ENCODE data around the gene CNIH3. TPM values are rescaled to one million over a fixed set of nuclear protein-coding genes. Genes with fewer than 3 reads are reported as not detected.

CNIH3 gene
- total RNA-seq, 1 experiment from 2014 or later, result 3.4 TPM

- Mint-ChIP-seq H3K9me3 (ENCODE audit: unreplicated experiment) (no peaks in the 10 kb centered on the region), H3K27me3 (ENCODE audit: insufficient read depth, unreplicated experiment) (no peaks in the 10 kb centered on the region), H3K4me1 (ENCODE audit: insufficient read depth, unreplicated experiment) (no peaks in the 10 kb centered on the region), H3K4me3 (ENCODE audit: unreplicated experiment) (no peak overlapping the region), H3K27ac (ENCODE audit: low read depth, unreplicated experiment) (no peak overlapping the region), H3K36me3 (ENCODE audit: insufficient read depth, unreplicated experiment) (no peaks in the 10 kb centered on the region)
- ChIA-PET POLR2A (interaction anchor here (0.5 to 0.8 kb wide), 2 partner anchors 220 to 1256 kb away, joined by 3 to 4 read pairs; partner anchors contain the start of gene SDE2), CTCF (interaction anchor here (0.6 to 1.6 kb wide), 5 partner anchors 9 to 409 kb away, joined by 3 to 6 read pairs (median 3); no protein-coding TSS in a partner anchor)
- TF ChIP-seq CTCF (IDR thresholded peaks at IDR 0.05; ENCODE audit: unreplicated experiment), result no peak
- intact Hi-C loops (cut with micrococcal nuclease), result no loop called here
- no TSS peak for BruUV-seq (replicated peaks)
- DNase-seq (ENCODE audit: unreplicated experiment), result no peak
These were observed 127.6 kb downstream of the CNIH3 start for GRCh38 chr1:224743608-224744164.

- TF ChIP-seq CTCF (IDR thresholded peaks at IDR 0.05; ENCODE audit: unreplicated experiment), result no peak
- POLR2A ChIA-PET, result interaction anchor here (0.5 to 1.7 kb wide), 2 partner anchors 10 to 221 kb away, joined by 3 to 5 read pairs; no protein-coding TSS in a partner anchor
- no TSS peak for BruUV-seq (replicated peaks)
- H3K9me3 Mint-ChIP-seq (ENCODE audit: unreplicated experiment), result peaks cover 6% of the 10 kb centered on the region
- DNase-seq (ENCODE audit: unreplicated experiment), result no peak
- H3K4me1 Mint-ChIP-seq (ENCODE audit: insufficient read depth, unreplicated experiment), result no peaks in the 10 kb centered on the region
- H3K36me3 Mint-ChIP-seq (ENCODE audit: insufficient read depth, unreplicated experiment), result no peaks in the 10 kb centered on the region
- intact Hi-C loops (cut with micrococcal nuclease), result no loop called here
- no peak overlapping the region for H3K4me3 Mint-ChIP-seq (ENCODE audit: unreplicated experiment)
- CTCF ChIA-PET, result interaction anchor here (0.6 to 1.0 kb wide), 5 partner anchors 9 to 408 kb away, joined by 3 read pairs; no protein-coding TSS in a partner anchor
- H3K27me3 Mint-ChIP-seq (ENCODE audit: insufficient read depth, unreplicated experiment), result no peaks in the 10 kb centered on the region
- H3K27ac Mint-ChIP-seq (ENCODE audit: low read depth, unreplicated experiment), result no peak overlapping the region
These were observed 128.4 kb downstream of the CNIH3 start for GRCh38 chr1:224744521-224744920.

- CTCF ChIA-PET, result interaction anchor here (0.5 to 1.6 kb wide), 4 partner anchors 11 to 1622 kb away, joined by 3 read pairs; no protein-coding TSS in a partner anchor
- H3K27ac Mint-ChIP-seq (ENCODE audit: low read depth, unreplicated experiment), result no peak overlapping the region
- DNase-seq (ENCODE audit: unreplicated experiment), result no peak
- no peaks in the 10 kb centered on the region for H3K4me1 Mint-ChIP-seq (ENCODE audit: insufficient read depth, unreplicated experiment)
- no peaks in the 10 kb centered on the region for H3K36me3 Mint-ChIP-seq (ENCODE audit: insufficient read depth, unreplicated experiment)
- H3K9me3 Mint-ChIP-seq (ENCODE audit: unreplicated experiment), result peaks cover 7% of the 10 kb centered on the region
- H3K27me3 Mint-ChIP-seq (ENCODE audit: insufficient read depth, unreplicated experiment), result no peaks in the 10 kb centered on the region
- intact Hi-C loops (cut with micrococcal nuclease), result no loop called here
- POLR2A ChIA-PET, result interaction anchor here (1.7 kb wide), 1 partner anchor 9 kb away, joined by 5 read pairs; no protein-coding TSS in a partner anchor
- BruUV-seq (replicated peaks), result no TSS peak
- no peak for TF ChIP-seq CTCF (IDR thresholded peaks at IDR 0.05; ENCODE audit: unreplicated experiment)
- no peak overlapping the region for H3K4me3 Mint-ChIP-seq (ENCODE audit: unreplicated experiment)
These were observed 129.3 kb downstream of the CNIH3 start for GRCh38 chr1:224745394-224745793.

- no peak for DNase-seq (ENCODE audit: unreplicated experiment)
- no peak for TF ChIP-seq CTCF (IDR thresholded peaks at IDR 0.05; ENCODE audit: unreplicated experiment)
- intact Hi-C loops (cut with micrococcal nuclease), result no loop called here
- no TSS peak for BruUV-seq (replicated peaks)
- H3K9me3 Mint-ChIP-seq (ENCODE audit: unreplicated experiment), result peaks cover 7% of the 10 kb centered on the region
- H3K27ac Mint-ChIP-seq (ENCODE audit: low read depth, unreplicated experiment), result no peak overlapping the region
- H3K27me3 Mint-ChIP-seq (ENCODE audit: insufficient read depth, unreplicated experiment), result no peaks in the 10 kb centered on the region
- CTCF ChIA-PET, result interaction anchor here (1.3 to 1.6 kb wide), 3 partner anchors 10 to 21 kb away, joined by 3 read pairs; no protein-coding TSS in a partner anchor
- POLR2A ChIA-PET, result interaction anchor here (1.7 kb wide), 1 partner anchor 9 kb away, joined by 5 read pairs; no protein-coding TSS in a partner anchor
- H3K36me3 Mint-ChIP-seq (ENCODE audit: insufficient read depth, unreplicated experiment), result no peaks in the 10 kb centered on the region
- H3K4me1 Mint-ChIP-seq (ENCODE audit: insufficient read depth, unreplicated experiment), result no peaks in the 10 kb centered on the region
- H3K4me3 Mint-ChIP-seq (ENCODE audit: unreplicated experiment), result no peak overlapping the region
These were observed 129.8 kb downstream of the CNIH3 start for GRCh38 chr1:224745924-224746323.

All from MCF 10A (cell line).